GM19324 (cell line): Measurements from ENCODE around the gene FDCSP.
"Not testable (repeated sequence)": the region's sequence is repeated elsewhere in the genome, so short reads cannot be mapped to it uniquely, and the experiment has no call there.

ENCODE experiments used
- ATAC-seq: cut with Tn5 transposase; IDR thresholded peaks from one replicate; pipeline ENCODE4 v1.9.1; 2021; ENCODE audit warnings: mild to moderate bottlenecking, moderate library complexity; ENCODE audit not compliant: unreplicated experiment, low FRiP score

Gene FDCSP

DNA sequence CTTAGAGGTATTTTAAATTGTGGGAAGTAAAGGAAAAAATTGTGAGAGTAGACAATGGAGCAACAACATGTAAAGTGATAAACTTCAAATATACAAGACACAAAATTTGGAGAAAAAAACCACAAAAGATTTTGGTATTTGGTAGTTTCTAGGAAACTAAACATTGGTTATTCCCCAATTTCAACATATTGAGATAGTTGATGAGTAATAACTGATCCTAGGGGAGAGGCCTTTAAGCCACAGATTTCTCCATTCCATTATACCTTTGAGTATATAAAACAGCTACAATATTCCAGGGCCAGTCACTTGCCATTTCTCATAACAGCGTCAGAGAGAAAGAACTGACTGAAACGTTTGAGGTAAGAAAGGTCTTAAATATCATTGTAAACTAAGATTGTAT is at the start of gene FDCSP:
TSS of gene FDCSP (plus strand) at position 301 of the 400 bp plus-strand sequence. CDS start 5,071 bp downstream, outside the sequence.
- no peak for ATAC-seq

DNA sequence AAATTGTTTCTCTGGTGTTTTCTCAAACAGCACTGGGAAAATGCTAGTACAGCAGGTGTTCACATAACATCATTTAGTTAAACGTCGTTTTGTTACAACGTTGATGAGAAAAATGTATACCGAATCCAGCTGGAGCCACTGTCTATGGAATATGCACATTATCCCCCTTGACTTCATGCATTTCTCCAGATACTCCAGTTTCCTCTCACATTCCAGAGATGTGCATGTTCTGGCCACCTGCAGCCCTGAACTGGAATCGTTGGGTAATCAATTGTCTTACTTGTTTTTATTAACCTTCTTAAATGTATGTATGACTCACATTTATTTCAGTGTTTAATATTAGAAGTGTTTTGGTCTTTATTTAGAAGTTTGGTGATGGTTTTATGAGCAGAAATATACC is 48.8 kb upstream of the FDCSP start:
- no peak for ATAC-seq

DNA sequence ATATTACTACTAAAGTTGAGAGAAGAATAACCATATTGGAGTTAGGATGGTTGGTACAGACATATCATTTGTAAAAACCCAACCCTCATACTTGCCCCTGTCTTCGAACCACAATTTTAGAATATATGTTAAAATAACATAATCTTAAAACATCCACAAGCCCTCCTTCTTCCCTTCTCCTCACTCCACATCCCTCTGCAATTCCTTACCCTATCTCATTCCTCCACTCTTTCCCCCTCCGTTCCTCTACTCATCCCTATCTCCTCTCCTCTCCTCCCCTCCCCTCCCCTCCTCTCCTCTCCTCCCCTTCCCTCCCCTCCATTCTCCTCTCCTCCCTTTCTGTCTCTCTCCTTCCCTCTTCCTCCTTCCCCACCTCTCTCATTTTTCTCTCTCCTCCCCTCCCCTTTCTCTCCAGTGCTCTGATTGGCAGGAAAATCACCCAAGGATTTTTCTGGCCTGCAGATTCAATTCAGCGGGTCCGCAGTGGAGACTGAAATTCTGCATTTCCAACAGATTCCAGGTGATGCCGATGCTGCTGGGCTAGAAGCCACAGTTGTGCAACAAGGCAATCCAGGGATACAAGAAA is 47.8 kb upstream of the FDCSP start:
- no peak for ATAC-seq

DNA sequence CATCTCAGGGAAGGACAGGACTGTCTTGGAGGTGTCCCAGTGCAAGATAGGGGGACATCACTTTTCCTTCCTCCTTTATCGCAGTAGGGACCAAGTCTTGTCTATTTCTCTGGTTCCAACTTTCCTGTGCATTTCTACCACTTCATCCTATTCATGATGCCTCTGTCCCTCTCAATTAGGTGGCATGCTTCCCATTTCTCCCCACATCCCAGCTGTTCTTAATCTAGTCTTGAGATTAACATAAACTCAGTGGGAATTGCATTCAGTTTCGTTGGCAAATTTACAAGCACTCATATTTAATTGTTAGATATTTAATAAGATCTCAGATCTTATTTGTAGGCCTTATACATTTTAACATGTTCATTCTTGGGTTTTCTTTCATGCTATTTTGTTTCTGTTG is 46.1 kb upstream of the FDCSP start:
- ATAC-seq, result no peak

DNA sequence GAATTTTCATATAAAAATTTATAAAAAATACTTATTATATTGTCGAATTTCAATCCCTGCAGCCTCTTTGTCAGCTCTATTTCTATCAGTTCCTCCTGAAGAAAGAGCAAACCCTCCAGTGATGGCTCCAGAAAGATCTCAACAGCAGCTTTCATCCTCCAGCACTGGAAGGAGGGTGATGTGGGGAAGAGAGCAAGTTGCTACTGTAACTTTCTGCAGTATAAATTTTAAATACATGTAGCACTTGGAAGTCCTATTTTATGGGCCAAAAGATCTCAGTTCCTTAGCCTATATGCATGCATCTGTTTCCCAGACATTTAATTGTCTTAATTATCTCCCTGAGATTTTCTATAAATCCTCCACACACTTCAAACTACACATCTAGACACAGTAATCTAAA is 44.1 kb upstream of the FDCSP start:
- no peak for ATAC-seq

DNA sequence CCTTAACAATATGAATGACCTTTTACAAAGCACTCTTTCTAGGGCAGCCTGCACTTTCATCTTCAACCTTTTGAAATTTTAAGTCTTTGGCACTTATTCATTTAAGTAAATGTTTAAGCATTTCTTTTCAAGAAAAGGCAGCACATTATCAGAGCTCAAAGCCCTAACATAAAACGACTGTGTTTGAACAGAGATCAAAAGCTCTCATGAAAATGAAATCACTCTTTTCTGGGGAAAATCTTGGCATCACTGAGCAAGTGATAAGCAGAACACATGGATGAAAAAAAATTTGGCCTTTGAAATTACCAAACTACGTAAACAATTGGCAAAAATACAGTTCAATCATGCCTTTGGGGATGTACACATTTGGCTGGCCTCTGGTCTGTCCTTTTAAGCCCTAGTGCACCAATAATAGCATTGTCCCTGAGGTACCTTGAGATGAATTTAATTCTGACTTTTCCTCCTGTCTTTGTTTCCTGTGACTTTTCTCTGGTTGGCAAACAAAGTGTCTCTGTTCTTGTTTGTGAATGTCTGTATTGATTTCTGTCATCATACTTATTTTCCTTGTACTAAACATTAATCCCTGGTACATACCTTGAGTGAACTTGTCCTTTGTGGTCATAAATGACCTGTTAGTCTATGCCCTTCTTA is 43.3 kb upstream of the FDCSP start:
- ATAC-seq, result no peak

DNA sequence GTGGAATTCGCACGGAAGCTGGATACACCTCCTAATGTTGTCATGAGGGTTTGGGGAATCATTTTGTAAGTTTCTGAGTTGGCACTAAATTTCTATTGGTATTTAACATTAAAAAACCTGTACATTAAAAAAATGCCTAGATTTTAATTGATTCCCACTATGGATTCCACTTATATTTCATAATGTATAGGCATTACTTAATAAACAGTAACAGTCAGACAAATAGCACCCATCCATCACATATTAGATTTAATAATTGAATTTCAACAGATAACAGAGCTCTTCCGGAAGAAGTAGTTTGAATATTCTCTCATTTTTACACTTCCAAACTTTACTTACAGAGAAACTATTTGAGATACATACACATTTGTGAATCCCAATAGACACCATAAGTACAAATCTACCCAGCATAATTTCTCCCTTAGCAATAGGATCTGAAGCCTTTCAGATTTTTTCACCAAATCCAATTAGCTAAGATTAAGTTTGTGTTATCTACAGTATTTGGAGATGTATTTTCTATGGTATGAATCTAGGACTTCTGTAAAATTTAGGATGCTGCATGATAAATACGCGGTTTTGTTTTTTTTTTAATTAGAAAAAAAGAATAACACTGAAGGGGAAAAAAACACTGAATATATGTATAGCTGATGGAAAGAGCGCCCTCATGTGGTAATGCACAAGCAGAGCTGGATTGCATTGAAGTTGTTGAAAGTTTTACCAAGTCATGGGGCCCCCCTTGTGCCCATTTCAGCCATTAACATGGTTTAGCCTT is 42.6 kb upstream of the FDCSP start:
- peak; percentile 71 for ATAC-seq

DNA sequence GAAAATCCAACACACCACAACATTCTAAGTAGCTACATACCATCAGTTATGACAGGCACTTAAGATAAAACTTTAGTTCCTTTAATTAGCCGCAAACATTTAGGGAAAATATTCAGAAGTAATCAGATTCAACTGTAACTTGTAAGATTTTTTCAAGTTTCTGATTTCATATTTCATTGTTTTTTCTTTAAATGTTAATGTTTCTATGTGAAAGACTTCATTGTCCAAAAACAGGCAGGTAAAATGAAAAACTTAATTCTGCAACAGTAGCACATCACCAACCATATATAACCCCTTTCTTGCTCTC is 42.0 kb upstream of the FDCSP start:
- no peak for ATAC-seq

DNA sequence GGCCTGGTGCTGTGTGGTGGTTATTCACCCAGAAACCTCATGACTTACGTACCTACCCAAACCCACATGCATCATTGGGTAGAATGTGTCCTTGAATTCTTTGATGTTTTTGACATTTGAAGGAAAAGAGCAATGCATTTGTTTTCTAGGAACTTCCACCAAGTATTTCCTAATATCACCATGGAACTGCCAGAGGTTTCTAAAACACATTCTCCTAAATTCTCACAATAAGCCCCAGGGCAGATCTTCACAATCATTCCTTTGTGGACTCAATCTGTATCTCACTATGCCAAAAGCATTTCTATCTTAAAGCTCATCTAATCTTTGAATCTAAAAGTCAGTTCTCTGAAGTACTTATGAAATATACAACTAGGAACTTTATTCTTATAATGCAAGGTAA is 38.7 kb upstream of the FDCSP start:
- ATAC-seq, result no peak

DNA sequence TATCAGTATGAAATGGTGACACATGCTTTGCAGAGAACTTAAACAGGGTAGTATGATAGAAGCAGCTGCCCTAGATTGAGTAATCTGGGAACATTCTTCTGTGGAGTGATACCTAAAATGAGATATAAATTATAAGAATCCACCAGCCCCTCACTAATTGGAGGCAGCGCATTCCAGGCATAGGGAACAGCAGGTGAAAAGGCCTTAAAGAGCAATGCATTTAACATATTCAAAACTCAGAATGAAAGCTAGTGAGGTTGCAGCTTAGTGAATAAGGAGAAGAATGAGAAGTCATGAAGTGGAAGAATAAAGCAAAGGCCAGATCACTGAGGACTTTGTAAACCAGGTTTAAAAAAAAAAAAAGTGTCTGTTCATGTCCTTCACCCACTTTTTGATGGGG is 35.3 kb upstream of the FDCSP start:
- ATAC-seq, result no peak

DNA sequence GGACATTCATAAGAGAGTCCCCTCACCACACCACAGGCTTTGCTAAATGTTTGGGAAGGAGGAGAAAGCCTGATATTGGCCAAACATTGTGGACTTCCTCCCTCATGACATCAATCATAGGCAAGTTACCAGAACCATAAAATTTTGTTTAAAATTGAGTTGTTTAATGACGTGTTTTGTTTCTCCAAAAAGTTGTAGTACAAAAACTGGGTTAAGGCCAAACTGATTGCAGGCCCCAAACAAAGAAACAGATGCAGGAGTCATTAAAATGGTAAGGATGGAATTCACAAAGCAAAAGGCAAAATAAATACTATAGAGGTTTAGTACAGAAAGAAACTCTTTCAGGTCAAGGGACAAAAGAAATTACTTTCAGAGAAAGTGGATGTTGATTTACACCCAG is 34.3 kb upstream of the FDCSP start:
- ATAC-seq, result no peak

DNA sequence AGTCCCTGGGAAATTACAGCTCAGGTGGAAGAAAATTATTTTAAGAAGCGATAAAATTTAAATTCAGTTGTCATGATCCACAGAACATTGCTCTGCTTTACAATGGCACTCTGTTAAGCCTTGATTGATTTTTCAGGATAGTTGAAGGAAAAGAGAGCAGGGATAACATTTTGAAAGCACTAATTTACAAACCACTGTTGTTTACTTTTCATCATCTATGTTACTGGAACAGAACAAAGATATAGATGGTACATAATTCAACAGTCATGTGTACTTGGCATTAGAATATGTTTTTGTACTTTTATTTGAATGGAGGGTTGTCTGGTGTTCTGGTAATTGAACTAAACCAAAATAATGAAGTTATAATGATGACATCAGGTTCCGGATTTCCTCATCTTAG is 33.0 kb upstream of the FDCSP start:
- no peak for ATAC-seq

DNA sequence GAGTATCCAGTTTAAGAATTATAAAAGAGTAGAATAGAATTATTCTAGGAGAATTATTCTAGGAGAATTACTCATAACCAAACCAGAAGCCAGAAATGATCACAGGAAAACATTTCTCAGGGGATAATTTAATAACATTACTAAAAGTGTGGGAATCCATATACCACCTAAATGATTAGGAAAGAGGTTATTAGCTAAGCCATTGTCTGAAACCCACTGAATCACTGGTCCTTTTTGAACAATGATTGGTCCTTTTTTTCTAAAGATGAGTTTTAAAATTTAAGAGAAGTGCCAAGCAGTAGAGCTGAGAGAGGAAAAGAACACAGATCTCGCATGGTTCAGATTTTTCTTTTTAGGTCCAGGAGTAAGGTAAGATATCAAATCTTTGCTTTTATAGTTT is 30.5 kb upstream of the FDCSP start, which contains the start of gene ODAM:
TSS of gene ODAM (plus strand) at position 301 of the 400 bp plus-strand sequence. CDS start 819 bp downstream, outside the sequence.
- no peak for ATAC-seq

DNA sequence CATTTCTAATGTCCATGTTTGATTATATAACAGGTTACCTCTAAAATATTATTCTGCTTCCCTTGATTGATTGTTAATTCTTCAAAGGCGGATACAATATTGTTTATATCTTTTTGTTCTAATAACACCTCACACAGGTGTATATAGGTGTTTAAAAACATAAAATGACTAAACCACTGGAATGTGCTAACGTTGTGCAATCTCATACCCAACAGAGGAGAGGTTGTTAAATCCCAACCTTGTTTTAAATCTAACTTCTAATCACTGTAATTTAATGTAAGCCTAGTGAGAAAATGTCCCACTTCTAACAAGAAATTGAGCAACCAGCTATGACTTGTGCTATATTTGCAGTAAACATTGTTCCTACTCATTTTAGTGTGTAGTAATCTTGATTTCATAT is 29.1 kb upstream of the FDCSP start:
- no peak for ATAC-seq

DNA sequence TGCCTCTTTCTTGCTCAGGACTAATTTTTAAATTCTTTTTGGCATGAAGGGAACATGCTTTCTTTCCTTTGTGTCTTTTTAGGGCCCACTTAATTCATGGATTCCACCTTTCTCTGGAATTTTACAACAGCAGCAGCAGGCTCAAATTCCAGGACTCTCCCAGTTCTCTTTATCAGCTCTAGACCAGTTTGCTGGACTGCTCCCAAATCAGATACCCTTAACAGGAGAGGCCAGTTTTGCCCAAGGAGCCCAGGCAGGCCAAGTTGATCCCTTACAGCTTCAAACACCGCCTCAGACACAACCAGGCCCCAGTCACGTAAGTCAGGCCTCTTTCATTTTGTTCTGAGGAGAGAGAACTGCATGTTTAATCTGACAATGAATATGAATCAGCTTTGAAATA is 28.1 kb upstream of the FDCSP start:
- no peak for ATAC-seq

DNA sequence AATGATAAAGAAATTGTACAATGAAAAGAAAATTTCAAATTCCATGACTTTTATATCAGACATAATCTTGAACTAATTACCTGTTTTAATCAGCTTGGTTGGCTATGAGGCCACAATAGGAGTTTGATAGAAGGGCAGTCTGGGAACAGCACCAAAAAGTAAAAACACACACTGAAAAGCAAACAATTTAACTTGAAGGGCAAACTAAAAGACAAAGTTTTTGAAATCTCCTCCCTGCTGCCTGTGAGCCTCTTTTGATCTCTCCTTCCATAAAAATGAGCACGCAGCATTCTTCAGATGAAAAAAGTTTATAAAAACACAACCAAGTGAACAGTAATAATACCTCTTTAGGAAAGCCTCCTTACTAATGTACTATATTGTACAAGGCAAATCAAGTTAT is 22.3 kb upstream of the FDCSP start:
- ATAC-seq, result no peak

DNA sequence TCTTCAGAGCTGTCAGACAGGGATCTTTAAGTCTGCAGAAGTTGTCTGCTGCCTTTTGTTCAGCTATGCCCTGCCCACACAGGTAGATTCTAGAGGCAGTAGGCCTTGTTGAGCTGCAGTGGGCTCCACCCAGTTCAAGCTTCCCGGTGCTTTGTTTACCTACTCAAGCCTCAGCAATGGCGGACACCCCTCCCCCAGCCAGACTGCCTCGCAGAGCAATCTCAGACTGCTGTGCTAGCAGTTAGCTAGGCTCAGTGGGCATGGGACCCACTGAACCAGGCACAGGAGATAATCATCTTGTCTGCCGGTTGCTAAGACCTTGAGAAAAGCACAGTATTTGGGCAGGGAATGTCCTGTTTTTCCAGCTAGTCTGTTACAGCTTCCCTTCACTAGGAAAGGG is 13.2 kb upstream of the FDCSP start:
- ATAC-seq, result not testable (repeated sequence)

DNA sequence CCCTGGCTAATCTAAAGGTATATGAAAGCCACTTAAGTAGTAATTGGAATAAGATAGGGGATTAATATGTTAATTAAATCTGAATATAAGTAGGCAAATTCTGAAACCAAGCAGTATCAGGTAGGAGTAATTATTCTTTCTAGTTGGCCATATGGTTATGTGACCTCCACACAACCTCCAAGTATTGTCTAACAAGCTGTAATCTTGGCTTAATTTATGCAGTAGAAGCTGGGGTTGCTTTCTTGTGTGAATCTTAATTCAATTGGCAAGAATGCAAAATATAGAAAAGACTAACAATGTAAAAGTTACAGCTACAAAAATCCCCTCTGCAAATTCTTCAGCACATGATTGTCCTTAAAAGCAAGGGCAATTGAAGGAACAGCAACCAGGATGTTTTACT is 9.8 kb upstream of the FDCSP start:
- ATAC-seq, result not testable (repeated sequence)

DNA sequence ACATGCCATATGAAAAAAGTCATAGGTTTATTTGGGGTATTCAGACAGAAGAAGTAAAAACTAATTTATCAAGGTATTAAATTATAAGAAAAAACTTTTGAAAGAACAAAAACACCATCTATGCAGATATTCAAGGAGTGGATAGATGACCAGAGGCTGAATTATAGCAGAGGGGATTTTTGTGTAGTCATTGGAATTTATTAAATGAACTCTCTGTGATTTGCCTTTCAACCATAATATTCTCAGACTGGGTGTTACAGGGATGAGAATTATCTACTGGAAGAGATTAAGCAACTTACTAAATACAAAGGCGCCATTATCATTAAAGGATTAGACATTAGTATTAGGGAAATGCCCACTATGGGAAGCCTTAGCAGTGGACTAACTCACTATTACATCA is 9.4 kb upstream of the FDCSP start:
- not testable (repeated sequence) for ATAC-seq

DNA sequence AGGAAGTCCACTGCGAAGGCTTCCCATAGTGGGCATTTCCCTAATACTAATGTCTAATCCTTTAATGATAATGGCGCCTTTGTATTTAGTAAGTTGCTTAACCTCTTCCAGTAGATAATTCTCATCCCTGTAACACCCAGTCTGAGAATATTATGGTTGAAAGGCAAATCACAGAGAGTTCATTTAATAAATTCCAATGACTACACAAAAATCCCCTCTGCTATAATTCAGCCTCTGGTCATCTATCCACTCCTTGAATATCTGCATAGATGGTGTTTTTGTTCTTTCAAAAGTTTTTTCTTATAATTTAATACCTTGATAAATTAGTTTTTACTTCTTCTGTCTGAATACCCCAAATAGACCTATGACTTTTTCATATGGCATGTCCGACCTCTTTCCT is 4.5 kb upstream of the FDCSP start:
- not testable (repeated sequence) for ATAC-seq

DNA sequence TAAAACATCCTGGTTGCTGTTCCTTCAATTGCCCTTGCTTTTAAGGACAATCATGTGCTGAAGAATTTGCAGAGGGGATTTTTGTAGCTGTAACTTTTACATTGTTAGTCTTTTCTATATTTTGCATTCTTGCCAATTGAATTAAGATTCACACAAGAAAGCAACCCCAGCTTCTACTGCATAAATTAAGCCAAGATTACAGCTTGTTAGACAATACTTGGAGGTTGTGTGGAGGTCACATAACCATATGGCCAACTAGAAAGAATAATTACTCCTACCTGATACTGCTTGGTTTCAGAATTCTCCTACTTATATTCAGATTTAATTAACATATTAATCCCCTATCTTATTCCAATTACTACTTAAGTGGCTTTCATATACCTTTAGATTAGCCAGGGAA is 4.1 kb upstream of the FDCSP start:
- ATAC-seq, result not testable (repeated sequence)

DNA sequence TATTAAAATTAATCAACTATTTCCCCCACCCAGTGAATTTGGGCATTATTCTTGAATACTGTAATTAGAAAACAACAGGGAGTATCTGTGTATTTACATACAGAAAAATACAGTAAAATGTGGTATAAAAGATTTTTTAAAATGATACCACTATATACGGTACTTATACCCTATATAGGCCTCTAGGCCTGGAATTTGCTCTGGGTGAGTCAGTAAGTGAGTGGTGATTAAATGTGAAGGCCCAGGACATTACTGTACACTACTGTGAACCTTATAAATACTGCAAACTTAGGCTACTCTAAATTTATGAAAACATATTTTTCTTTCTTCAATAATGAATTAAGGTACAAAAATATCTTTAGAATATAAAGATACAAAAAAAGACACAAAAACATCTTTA is 10.2 kb downstream of the FDCSP start:
- no peak for ATAC-seq
